ENCODE data around the gene CBFA2T2.

DNA sequence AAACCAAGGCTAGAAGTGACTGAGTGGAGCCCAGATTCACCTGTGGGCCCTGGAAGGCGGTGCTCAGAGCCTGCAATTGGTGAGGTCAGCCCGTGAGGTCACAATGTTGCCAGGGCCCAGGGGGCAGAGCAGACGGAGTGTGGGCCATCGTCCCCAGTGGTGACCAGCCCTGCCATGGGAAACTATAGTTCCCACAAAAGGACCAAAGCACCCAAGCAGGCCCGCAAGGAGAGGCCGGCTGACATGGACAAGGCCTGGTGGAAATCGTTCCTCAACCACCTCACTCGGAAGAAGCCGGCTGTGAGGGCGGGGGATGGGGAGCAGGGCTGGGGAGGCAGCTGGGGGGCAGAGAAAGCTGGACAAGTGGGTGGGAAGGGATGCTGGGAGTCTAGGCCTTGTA is 172.3 kb downstream of the CBFA2T2 start, which contains the start of gene C20orf144:
- no peak for TF ChIP-seq MYC (IDR thresholded peaks at IDR 0.05; ENCODE audit: insufficient read depth, insufficient read length, insufficient replicate concordance, low read length, severe bottlenecking)
- no peak for TF ChIP-seq RAD21 (IDR thresholded peaks at IDR 0.05; ENCODE audit: insufficient read depth, low read depth, low read length)
- no peak for TF ChIP-seq POLR2A (IDR thresholded peaks at IDR 0.05; ENCODE audit: low read depth, low read length)
- TF ChIP-seq, protein P1, sequence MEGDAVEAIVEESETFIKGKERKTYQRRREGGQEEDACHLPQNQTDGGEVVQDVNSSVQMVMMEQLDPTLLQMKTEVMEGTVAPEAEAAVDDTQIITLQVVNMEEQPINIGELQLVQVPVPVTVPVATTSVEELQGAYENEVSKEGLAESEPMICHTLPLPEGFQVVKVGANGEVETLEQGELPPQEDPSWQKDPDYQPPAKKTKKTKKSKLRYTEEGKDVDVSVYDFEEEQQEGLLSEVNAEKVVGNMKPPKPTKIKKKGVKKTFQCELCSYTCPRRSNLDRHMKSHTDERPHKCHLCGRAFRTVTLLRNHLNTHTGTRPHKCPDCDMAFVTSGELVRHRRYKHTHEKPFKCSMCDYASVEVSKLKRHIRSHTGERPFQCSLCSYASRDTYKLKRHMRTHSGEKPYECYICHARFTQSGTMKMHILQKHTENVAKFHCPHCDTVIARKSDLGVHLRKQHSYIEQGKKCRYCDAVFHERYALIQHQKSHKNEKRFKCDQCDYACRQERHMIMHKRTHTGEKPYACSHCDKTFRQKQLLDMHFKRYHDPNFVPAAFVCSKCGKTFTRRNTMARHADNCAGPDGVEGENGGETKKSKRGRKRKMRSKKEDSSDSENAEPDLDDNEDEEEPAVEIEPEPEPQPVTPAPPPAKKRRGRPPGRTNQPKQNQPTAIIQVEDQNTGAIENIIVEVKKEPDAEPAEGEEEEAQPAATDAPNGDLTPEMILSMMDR (IDR thresholded peaks at IDR 0.05 in 2 of 3, conservative IDR thresholded peaks at IDR 0.05 in 1 of 3; ENCODE audit: control insufficient read depth in 2 of 3, extremely low read depth in 1 of 3, insufficient read depth in 1 of 3, low read depth in 3 of 3, low read length in 3 of 3), result no peak
- TF ChIP-seq ASH2L (IDR thresholded peaks at IDR 0.05; ENCODE audit: borderline replicate concordance, low read depth), result no peak
- TF ChIP-seq STAT1 (conservative IDR thresholded peaks at IDR 0.05), result no peak
- no peak for TF ChIP-seq CREM (IDR thresholded peaks at IDR 0.05; ENCODE audit: low read depth)
- no peak for TF ChIP-seq SMARCA5 (IDR thresholded peaks at IDR 0.05)
- TF ChIP-seq FOXM1 (IDR thresholded peaks at IDR 0.05; ENCODE audit: low read depth, low read length), result no peak
- TF ChIP-seq POLR2AphosphoS5 (IDR thresholded peaks at IDR 0.05; ENCODE audit: low read length), result no peak
